Measurements from ENCODE around the gene CA14. TPM values are rescaled to one million over a fixed set of nuclear protein-coding genes. Genes with fewer than 3 reads are reported as not detected.
A peak's percentile ranks its signal among the peaks of the same experiment; 100 is the strongest.

Gene CA14
- total and polyA plus RNA-seq, 9 of the 15 experiments (the other 6 are each of a cell fraction or from before 2014, with no cell fraction given) = 0.13 to 0.57 (median 0.26) TPM; not detected in 1

GRCh38 chr1:150213170-150214098 is 44.1 kb upstream of the CA14 start:
- Histone ChIP-seq H3K4me3 (no peak overlapping the region), H3K9ac (ENCODE audit: insufficient read depth in 1 of 2, low read depth in 2 of 2, low read length in 2 of 2) (no peak overlapping the region), H3K36me3 (ENCODE audit: control insufficient read depth, insufficient read depth, low read length) (no peaks in the 10 kb centered on the region; the same call in 2 of the 3 replicates), H4K20me1 (replicated peaks; ENCODE audit: control insufficient read depth, insufficient read depth, low read length) (no peaks in the 10 kb centered on the region), H3K27me3 (ENCODE audit: control insufficient read depth in 2 of 2, insufficient read depth in 2 of 2, low read length in 2 of 2) (no peaks in the 10 kb centered on the region; a peak in 1 of 5 replicates), H3K27ac (ENCODE audit: extremely low read depth, low read depth, low read length) (no peak overlapping the region), H3K4me1 (replicated peaks in 1 of 2; ENCODE audit: control insufficient read depth in 2 of 2, insufficient read depth in 2 of 2, low read length in 2 of 2) (0 out of 5 replicates have a peak, but pooled peaks cover 0 to 3% of the 10 kb centered on the region in 2 experiments), H3K9me3 (replicated peaks; ENCODE audit: control insufficient read depth, insufficient read depth, low read depth, low read length) (no peaks in the 10 kb centered on the region), H3K79me2 (ENCODE audit: control insufficient read depth, insufficient read depth, low read length) (no peaks in the 10 kb centered on the region), H3K9me1 (ENCODE audit: control insufficient read depth, insufficient read depth, low read length) (no peaks in the 10 kb centered on the region), H2AFZ (ENCODE audit: low read depth, low read length) (no peak overlapping the region), H3K4me2 (ENCODE audit: insufficient read depth, low read length) (no peak overlapping the region)
- POLR2A ChIA-PET = interaction anchor here (0.6 kb wide), 1 partner anchor 19 kb away, joined by 4 read pairs; no protein-coding TSS in a partner anchor
- no TSS peak for BruUV-seq (replicated peaks)
- 83% methylated on average over 38 of the region's 38 CpGs for WGBS (ENCODE audit: insufficient coverage, low coverage, missing lambda C conversion rate)
- in situ Hi-C loops (cut with MboI) = no loop called here
- ATAC-seq = no peak
- intact Hi-C loops (cut with micrococcal nuclease) = no loop called here
- FAIRE-seq = no peak
- DNase-seq (ENCODE audit: extremely low read depth in 1 of 4, low spot score in 3 of 4) = no peak
- CTCF ChIA-PET (ENCODE audit: low intra/inter-chr PET ratio) = no interaction called here
- TF ChIP-seq CHAMP1 (IDR thresholded peaks at IDR 0.05) = 0 out of 2 replicates have a peak, but pooled peaks have one; percentile 21
- no peak for TF ChIP-seq ZBTB40 (IDR thresholded peaks at IDR 0.05)
- no peak for TF ChIP-seq ZBTB40 (CRISPR knock-in tag; IDR thresholded peaks at IDR 0.05)
- no peak for TF ChIP-seq NONO (IDR thresholded peaks at IDR 0.05; ENCODE audit: low read depth in 2 of 2, low read length in 1 of 2)
- no peak for TF ChIP-seq ZNF280B (CRISPR knock-in tag; IDR thresholded peaks at IDR 0.05)

Data from K562 (cell line).